22Rv1 (cell line): ENCODE results near the gene MOB1A.
"Not testable (repeated sequence)": the region's sequence is repeated elsewhere in the genome, so short reads cannot be mapped to it uniquely, and the experiment has no call there.

Experiments
- CTCF ChIP-seq: fragments of 450-650 bp; IDR thresholded peaks from 2 replicates; pipeline ENCODE4 v1.5.1; 2017; ENCODE audit warnings: mild to moderate bottlenecking
- ZFX ChIP-seq: fragments of 450-650 bp; IDR thresholded peaks from 2 replicates; pipeline ENCODE4 v1.6.1; 2017; ENCODE audit warnings: antibody characterized with exemption, borderline replicate concordance

- not testable (repeated sequence) for TF ChIP-seq CTCF, ZFX
These were observed 56.8 kb downstream of the MOB1A start for GRCh38 chr2:74121846-74122245.
